HEK293 (cell line): ENCODE measurements around the gene C1orf52.

Experiments used
- IKZF3 ChIP-seq: fragments of 450-650 bp; IDR thresholded peaks from 2 replicates; pipeline ENCODE4 v1.5.0; 2018; ENCODE audit warnings: missing biosample characterization, mild to moderate bottlenecking, missing genetic modification characterization, moderate library complexity
- MZF1 ChIP-seq: fragments of 450-650 bp; formaldehyde crosslinking; IDR thresholded peaks from 2 replicates; pipeline ENCODE4 v1.5.1; 2017; ENCODE audit warnings: missing biosample characterization, missing genetic modification characterization, borderline replicate concordance
- OSR2 ChIP-seq: fragments of 450-650 bp; formaldehyde crosslinking; IDR thresholded peaks from 2 replicates; pipeline ENCODE4 v1.5.1; 2016; ENCODE audit warnings: missing biosample characterization, missing genetic modification characterization
- PRDM1 ChIP-seq: fragments of 450-650 bp; formaldehyde crosslinking; IDR thresholded peaks from 2 replicates; pipeline ENCODE4; 2016; ENCODE audit warnings: missing biosample characterization, missing genetic modification characterization
- SALL2 ChIP-seq: fragments of 450-650 bp; formaldehyde crosslinking; IDR thresholded peaks from 2 replicates; pipeline ENCODE4 v1.5.0; 2017; ENCODE audit warnings: missing biosample characterization, mild to moderate bottlenecking, missing genetic modification characterization, borderline replicate concordance
- SCRT1 ChIP-seq: fragments of 450-650 bp; formaldehyde crosslinking; IDR thresholded peaks from 2 replicates; pipeline ENCODE4 v1.5.1; 2016; ENCODE audit warnings: missing biosample characterization, missing genetic modification characterization, borderline replicate concordance
- SCRT2 ChIP-seq: fragments of 450-650 bp; formaldehyde crosslinking; IDR thresholded peaks from 2 replicates; pipeline ENCODE4 v1.5.1; 2016; ENCODE audit warnings: missing biosample characterization, missing genetic modification characterization
- TCF7L2 ChIP-seq: IDR thresholded peaks from 2 replicates; pipeline ENCODE4 v1.6.1; 2011; ENCODE audit warnings: low read depth, mild to moderate bottlenecking, inconsistent platforms, low read length, moderate library complexity, borderline replicate concordance
- ZBTB7A ChIP-seq: fragments of 450-650 bp; formaldehyde crosslinking; IDR thresholded peaks from 2 replicates; pipeline ENCODE4 v1.5.1; 2016; ENCODE audit warnings: low read depth, missing biosample characterization, missing genetic modification characterization
- ZNF10 ChIP-seq: fragments of 450-650 bp; formaldehyde crosslinking; IDR thresholded peaks from 2 replicates; pipeline ENCODE4 v1.5.1; 2017; ENCODE audit warnings: missing biosample characterization, missing genetic modification characterization
- ZNF138 ChIP-seq: fragments of 450-650 bp; formaldehyde crosslinking; IDR thresholded peaks from 2 replicates; pipeline ENCODE4 v1.5.1; 2016; ENCODE audit warnings: missing biosample characterization, missing genetic modification characterization, borderline replicate concordance
- ZNF155 ChIP-seq: fragments of 450-650 bp; formaldehyde crosslinking; IDR thresholded peaks from 2 replicates; pipeline ENCODE4 v1.5.1; 2016; ENCODE audit warnings: missing biosample characterization, missing genetic modification characterization
- ZNF302 ChIP-seq: fragments of 450-650 bp; formaldehyde crosslinking; IDR thresholded peaks from 2 replicates; pipeline ENCODE4 v1.5.1; 2016; ENCODE audit warnings: missing biosample characterization, missing genetic modification characterization, low read depth
- ZNF335 ChIP-seq: fragments of 450-650 bp; formaldehyde crosslinking; conservative IDR thresholded peaks from 2 replicates; pipeline ENCODE4 v1.5.1; 2016; ENCODE audit warnings: missing biosample characterization, missing genetic modification characterization
- ZNF362 ChIP-seq: fragments of 450-650 bp; formaldehyde crosslinking; IDR thresholded peaks from 2 replicates; pipeline ENCODE4 v1.5.1; 2016; ENCODE audit warnings: missing biosample characterization, missing genetic modification characterization
- ZNF449 ChIP-seq: fragments of 450-650 bp; formaldehyde crosslinking; IDR thresholded peaks from 2 replicates; pipeline ENCODE4 v1.5.1; 2017; ENCODE audit warnings: missing biosample characterization, mild to moderate bottlenecking, missing genetic modification characterization, moderate library complexity
- ZNF571 ChIP-seq: fragments of 450-650 bp; formaldehyde crosslinking; IDR thresholded peaks from 2 replicates; pipeline ENCODE4 v1.5.0; 2017; ENCODE audit warnings: missing biosample characterization, missing genetic modification characterization
- ZNF580 ChIP-seq: fragments of 450-650 bp; formaldehyde crosslinking; IDR thresholded peaks from 2 replicates; pipeline ENCODE4 v1.5.1; 2016; ENCODE audit warnings: missing biosample characterization, missing genetic modification characterization
- ZNF600 ChIP-seq: fragments of 450-650 bp; formaldehyde crosslinking; IDR thresholded peaks from 2 replicates; pipeline ENCODE4 v1.5.1; 2016; ENCODE audit warnings: missing biosample characterization, missing genetic modification characterization
- ZNF677 ChIP-seq: fragments of 450-650 bp; IDR thresholded peaks from 2 replicates; pipeline ENCODE4 v1.5.0; 2018; ENCODE audit warnings: missing biosample characterization, mild to moderate bottlenecking, missing genetic modification characterization, moderate library complexity
- ZNF785 ChIP-seq: fragments of 450-650 bp; formaldehyde crosslinking; IDR thresholded peaks from 2 replicates; pipeline ENCODE4 v1.5.1; 2016; ENCODE audit warnings: missing biosample characterization, missing genetic modification characterization
- ZNF843 ChIP-seq: fragments of 450-650 bp; formaldehyde crosslinking; IDR thresholded peaks from 2 replicates; pipeline ENCODE4 v1.5.1; 2016; ENCODE audit warnings: missing biosample characterization, missing genetic modification characterization
- TF ChIP-seq, protein P1 (sequence below): fragments of 450-650 bp; formaldehyde crosslinking; IDR thresholded peaks from 2 replicates; pipeline ENCODE4 v1.5.1; 2016; ENCODE audit warnings: missing biosample characterization, missing genetic modification characterization
- TF ChIP-seq, protein P2 (sequence below): fragments of 450-650 bp; formaldehyde crosslinking; IDR thresholded peaks from 2 replicates; pipeline ENCODE4 v1.5.1; 2016; ENCODE audit warnings: missing biosample characterization, missing genetic modification characterization
- TF ChIP-seq, protein P3 (sequence below): IDR thresholded peaks from 2 replicates; pipeline ENCODE4 v1.6.1; 2011; ENCODE audit warnings: mild to moderate bottlenecking, low read depth, low read length, borderline replicate concordance
- TF ChIP-seq, protein P4 (sequence below): fragments of 450-650 bp; formaldehyde crosslinking; IDR thresholded peaks from 2 replicates; pipeline ENCODE4 v1.5.1; 2017; ENCODE audit warnings: missing biosample characterization, missing genetic modification characterization

Gene C1orf52

GRCh38 chr1:85225624-85226380 is 33.7 kb downstream of the C1orf52 start (continued):
- TF ChIP-seq ZNF600 (peak; percentile 32; the same call in 1 of the 2 replicates), TCF7L2 (peak; percentile 61; the same call in 1 of the 2 replicates), ZNF843 (tag by site-specific recombination) (peak; percentile 56), IKZF3 (tag by site-specific recombination) (peak; percentile 68; the same call in 1 of the 2 replicates), ZNF580 (tag by site-specific recombination) (0 out of 2 replicates have a peak, but pooled peaks have one; percentile 31), ZNF449 (tag by site-specific recombination) (0 out of 2 replicates have a peak, but pooled peaks have one; percentile 18), ZNF785 (no peak), MZF1 (tag by site-specific recombination) (peak; percentile 23; the same call in 1 of the 2 replicates), ZBTB7A (tag by site-specific recombination) (no peak), ZNF155 (tag by site-specific recombination) (no peak), ZNF302 (tag by site-specific recombination) (no peak), ZNF10 (tag by site-specific recombination) (peak; percentile 48), OSR2 (tag by site-specific recombination) (peak; percentile 51; the same call in 1 of the 2 replicates), SCRT2 (tag by site-specific recombination) (peak; percentile 83), ZNF138 (tag by site-specific recombination) (no peak), ZNF677 (tag by site-specific recombination) (no peak), ZNF362 (tag by site-specific recombination) (no peak), ZNF571 (no peak), PRDM1 (tag by site-specific recombination) (peak; percentile 65; the same call in 1 of the 2 replicates), ZNF335 (tag by site-specific recombination) (peak; percentile 39), SCRT1 (tag by site-specific recombination) (peak; percentile 90), SALL2 (tag by site-specific recombination) (no peak)
- TF ChIP-seq, protein P1, sequence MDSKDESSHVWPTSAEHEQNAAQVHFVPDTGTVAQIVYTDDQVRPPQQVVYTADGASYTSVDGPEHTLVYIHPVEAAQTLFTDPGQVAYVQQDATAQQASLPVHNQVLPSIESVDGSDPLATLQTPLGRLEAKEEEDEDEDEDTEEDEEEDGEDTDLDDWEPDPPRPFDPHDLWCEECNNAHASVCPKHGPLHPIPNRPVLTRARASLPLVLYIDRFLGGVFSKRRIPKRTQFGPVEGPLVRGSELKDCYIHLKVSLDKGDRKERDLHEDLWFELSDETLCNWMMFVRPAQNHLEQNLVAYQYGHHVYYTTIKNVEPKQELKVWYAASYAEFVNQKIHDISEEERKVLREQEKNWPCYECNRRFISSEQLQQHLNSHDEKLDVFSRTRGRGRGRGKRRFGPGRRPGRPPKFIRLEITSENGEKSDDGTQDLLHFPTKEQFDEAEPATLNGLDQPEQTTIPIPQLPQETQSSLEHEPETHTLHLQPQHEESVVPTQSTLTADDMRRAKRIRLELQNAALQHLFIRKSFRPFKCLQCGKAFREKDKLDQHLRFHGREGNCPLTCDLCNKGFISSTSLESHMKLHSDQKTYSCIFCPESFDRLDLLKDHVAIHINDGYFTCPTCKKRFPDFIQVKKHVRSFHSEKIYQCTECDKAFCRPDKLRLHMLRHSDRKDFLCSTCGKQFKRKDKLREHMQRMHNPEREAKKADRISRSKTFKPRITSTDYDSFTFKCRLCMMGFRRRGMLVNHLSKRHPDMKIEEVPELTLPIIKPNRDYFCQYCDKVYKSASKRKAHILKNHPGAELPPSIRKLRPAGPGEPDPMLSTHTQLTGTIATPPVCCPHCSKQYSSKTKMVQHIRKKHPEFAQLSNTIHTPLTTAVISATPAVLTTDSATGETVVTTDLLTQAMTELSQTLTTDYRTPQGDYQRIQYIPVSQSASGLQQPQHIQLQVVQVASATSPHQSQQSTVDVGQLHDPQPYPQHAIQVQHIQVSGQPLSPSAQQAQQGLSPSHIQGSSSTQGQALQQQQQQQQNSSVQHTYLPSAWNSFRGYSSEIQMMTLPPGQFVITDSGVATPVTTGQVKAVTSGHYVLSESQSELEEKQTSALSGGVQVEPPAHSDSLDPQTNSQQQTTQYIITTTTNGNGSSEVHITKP (tag by site-specific recombination) = peak; percentile 31
- TF ChIP-seq, protein P2, sequence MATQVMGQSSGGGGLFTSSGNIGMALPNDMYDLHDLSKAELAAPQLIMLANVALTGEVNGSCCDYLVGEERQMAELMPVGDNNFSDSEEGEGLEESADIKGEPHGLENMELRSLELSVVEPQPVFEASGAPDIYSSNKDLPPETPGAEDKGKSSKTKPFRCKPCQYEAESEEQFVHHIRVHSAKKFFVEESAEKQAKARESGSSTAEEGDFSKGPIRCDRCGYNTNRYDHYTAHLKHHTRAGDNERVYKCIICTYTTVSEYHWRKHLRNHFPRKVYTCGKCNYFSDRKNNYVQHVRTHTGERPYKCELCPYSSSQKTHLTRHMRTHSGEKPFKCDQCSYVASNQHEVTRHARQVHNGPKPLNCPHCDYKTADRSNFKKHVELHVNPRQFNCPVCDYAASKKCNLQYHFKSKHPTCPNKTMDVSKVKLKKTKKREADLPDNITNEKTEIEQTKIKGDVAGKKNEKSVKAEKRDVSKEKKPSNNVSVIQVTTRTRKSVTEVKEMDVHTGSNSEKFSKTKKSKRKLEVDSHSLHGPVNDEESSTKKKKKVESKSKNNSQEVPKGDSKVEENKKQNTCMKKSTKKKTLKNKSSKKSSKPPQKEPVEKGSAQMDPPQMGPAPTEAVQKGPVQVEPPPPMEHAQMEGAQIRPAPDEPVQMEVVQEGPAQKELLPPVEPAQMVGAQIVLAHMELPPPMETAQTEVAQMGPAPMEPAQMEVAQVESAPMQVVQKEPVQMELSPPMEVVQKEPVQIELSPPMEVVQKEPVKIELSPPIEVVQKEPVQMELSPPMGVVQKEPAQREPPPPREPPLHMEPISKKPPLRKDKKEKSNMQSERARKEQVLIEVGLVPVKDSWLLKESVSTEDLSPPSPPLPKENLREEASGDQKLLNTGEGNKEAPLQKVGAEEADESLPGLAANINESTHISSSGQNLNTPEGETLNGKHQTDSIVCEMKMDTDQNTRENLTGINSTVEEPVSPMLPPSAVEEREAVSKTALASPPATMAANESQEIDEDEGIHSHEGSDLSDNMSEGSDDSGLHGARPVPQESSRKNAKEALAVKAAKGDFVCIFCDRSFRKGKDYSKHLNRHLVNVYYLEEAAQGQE (tag by site-specific recombination) = no peak
- TF ChIP-seq, protein P3, sequence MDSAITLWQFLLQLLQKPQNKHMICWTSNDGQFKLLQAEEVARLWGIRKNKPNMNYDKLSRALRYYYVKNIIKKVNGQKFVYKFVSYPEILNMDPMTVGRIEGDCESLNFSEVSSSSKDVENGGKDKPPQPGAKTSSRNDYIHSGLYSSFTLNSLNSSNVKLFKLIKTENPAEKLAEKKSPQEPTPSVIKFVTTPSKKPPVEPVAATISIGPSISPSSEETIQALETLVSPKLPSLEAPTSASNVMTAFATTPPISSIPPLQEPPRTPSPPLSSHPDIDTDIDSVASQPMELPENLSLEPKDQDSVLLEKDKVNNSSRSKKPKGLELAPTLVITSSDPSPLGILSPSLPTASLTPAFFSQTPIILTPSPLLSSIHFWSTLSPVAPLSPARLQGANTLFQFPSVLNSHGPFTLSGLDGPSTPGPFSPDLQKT = no peak
- TF ChIP-seq, protein P4, sequence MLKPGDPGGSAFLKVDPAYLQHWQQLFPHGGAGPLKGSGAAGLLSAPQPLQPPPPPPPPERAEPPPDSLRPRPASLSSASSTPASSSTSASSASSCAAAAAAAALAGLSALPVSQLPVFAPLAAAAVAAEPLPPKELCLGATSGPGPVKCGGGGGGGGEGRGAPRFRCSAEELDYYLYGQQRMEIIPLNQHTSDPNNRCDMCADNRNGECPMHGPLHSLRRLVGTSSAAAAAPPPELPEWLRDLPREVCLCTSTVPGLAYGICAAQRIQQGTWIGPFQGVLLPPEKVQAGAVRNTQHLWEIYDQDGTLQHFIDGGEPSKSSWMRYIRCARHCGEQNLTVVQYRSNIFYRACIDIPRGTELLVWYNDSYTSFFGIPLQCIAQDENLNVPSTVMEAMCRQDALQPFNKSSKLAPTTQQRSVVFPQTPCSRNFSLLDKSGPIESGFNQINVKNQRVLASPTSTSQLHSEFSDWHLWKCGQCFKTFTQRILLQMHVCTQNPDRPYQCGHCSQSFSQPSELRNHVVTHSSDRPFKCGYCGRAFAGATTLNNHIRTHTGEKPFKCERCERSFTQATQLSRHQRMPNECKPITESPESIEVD (tag by site-specific recombination) = peak; percentile 97
